Measurements from ENCODE around the gene LIPM. TPM values are rescaled to one million over a fixed set of nuclear protein-coding genes. Genes with fewer than 3 reads are reported as not detected.

LIPM gene
- total RNA-seq, 1 donor from 2014 or later: not detected

- DNase-seq (no peak), ATAC-seq (no peak)
- H3K4me1 ChIP-seq: no peaks in the 10 kb centered on the region
- no peak overlapping the region for H3K27ac ChIP-seq
- intact Hi-C loops (cut with DNase I): no loop called here
- no peaks in the 10 kb centered on the region for H3K9me3 ChIP-seq
- no peaks in the 10 kb centered on the region for H3K36me3 ChIP-seq
- no peak for TF ChIP-seq CTCF (IDR thresholded peaks at IDR 0.05)
- H3K4me3 ChIP-seq: no peak overlapping the region
- H3K27me3 ChIP-seq (ENCODE audit: low read depth): no peaks in the 10 kb centered on the region
Observed at GRCh38 chr10:88866454-88866853, 63.9 kb downstream of the LIPM start.

GRCh38 chr10:88870089-88870488, 67.6 kb downstream of the LIPM start:
- Histone ChIP-seq H3K9me3 (no peaks in the 10 kb centered on the region), H3K27me3 (ENCODE audit: low read depth) (no peaks in the 10 kb centered on the region), H3K4me1 (no peaks in the 10 kb centered on the region), H3K4me3 (no peak overlapping the region), H3K36me3 (no peaks in the 10 kb centered on the region), H3K27ac (no peak overlapping the region)
- ATAC-seq (no peak), DNase-seq (no peak)
- TF ChIP-seq CTCF (IDR thresholded peaks at IDR 0.05): no peak
- intact Hi-C loops (cut with DNase I): no loop called here

Other genes with a start within 250 kb of the LIPM start
- 9.6 TPM for gene RNLS, start 219.4 kb upstream of the LIPM start, total RNA-seq
- 0.09 TPM for gene LIPJ, start 216.0 kb upstream of the LIPM start, total RNA-seq
- gene LIPF, start 138.3 kb upstream of the LIPM start, total RNA-seq: not detected
- not detected for gene LIPK, start 96.5 kb upstream of the LIPM start, total RNA-seq
- 1.6 TPM for gene LIPN, start 42.7 kb upstream of the LIPM start, total RNA-seq
- gene ANKRD22, start 49.1 kb downstream of the LIPM start, total RNA-seq: 0.71 TPM
- 7.1 TPM for gene STAMBPL1, start 77.5 kb downstream of the LIPM start, total RNA-seq
- 204 TPM for gene ACTA2, start 150.0 kb downstream of the LIPM start, total RNA-seq
- gene FAS, start 188.1 kb downstream of the LIPM start, total RNA-seq: 35.7 TPM

All from lower lobe of right lung (tissue), 2 donors.